ENCODE data around the gene KRTAP3-1. TPM values are rescaled to one million over a fixed set of nuclear protein-coding genes. Genes with fewer than 3 reads are reported as not detected.

The KRTAP3-1 gene
- total RNA-seq, 2 experiments from 2014 or later = not detected

DNA sequence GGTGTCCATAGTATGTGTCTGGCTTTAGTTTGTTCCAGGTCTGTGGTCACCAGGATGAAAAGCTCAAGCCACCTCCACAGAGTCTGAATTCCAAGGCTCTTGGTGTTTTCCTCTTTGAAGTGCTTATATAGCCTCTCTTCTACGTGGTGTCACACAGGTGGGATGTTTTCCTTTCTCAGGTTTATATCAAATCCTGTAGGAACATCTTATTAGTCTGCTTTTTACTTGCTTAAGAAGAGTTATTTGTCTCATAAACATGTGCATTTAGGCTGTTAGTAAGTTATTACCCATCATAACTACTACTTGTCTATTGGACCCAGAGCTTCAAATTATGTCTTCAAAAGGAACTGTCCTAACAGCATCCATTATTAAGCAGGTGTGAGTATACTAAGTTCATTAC, 42.1 kb downstream of the KRTAP3-1 start, which contains the start of gene KRT39:
Gene KRT39, minus strand, starts transcription at position 101 of the 400 bp plus-strand sequence. Its CDS starts 92 bp downstream, at position 9.
- CTCF ChIA-PET (ENCODE audit: unreplicated experiment) = no interaction called here
- no peak for DNase-seq (ENCODE audit: low spot score)
- H3K27ac ChIP-seq (ENCODE audit: low read depth, low read length, poor library complexity, severe bottlenecking) = no peak within 1 kb of the TSS
- no peak within 1 kb of the TSS for H2AFZ ChIP-seq (ENCODE audit: low read length)
- no peak within 1 kb of the TSS for H3K4me3 ChIP-seq (ENCODE audit: low read depth, low read length, poor library complexity, severe bottlenecking)
- no peak within 1 kb of the TSS for H3K4me2 ChIP-seq (ENCODE audit: low read length)
- no TSS peak for BruUV-seq (replicated peaks)
- H4K20me1 ChIP-seq (ENCODE audit: insufficient read depth, low read length) = no peaks in the 10 kb centered on the region
- intact Hi-C loops (cut with micrococcal nuclease; ENCODE audit: unreplicated experiment) = no loop called here
- H3K9me3 ChIP-seq (ENCODE audit: low read length) = no peaks in the 10 kb centered on the region
- no peak for TF ChIP-seq EZH2phosphoT487 (IDR thresholded peaks at IDR 0.05; ENCODE audit: borderline replicate concordance, low read depth, low read length)
- no peak for TF ChIP-seq CTCF (conservative IDR thresholded peaks at IDR 0.05; ENCODE audit: low read length)
- H3K4me1 ChIP-seq (ENCODE audit: insufficient read depth, low read length, poor library complexity, severe bottlenecking) = no peaks in the 10 kb centered on the region
- H3K79me2 ChIP-seq (ENCODE audit: insufficient read depth, low read depth, low read length) = no peaks in the 10 kb centered on the region
- no peaks in the 10 kb centered on the region for H3K9me2 ChIP-seq (ENCODE audit: insufficient read depth, low read length)
- POLR2A ChIA-PET = no interaction called here
- H3K36me3 ChIP-seq (ENCODE audit: insufficient read depth, low read length) = no peaks in the 10 kb centered on the region

GRCh38 chr17:40963838-40964237, 45.1 kb downstream of the KRTAP3-1 start:
- BruUV-seq (replicated peaks) = no TSS peak
- H2AFZ ChIP-seq (ENCODE audit: low read length) = no peak overlapping the region
- H3K36me3 ChIP-seq (ENCODE audit: insufficient read depth, low read length) = no peaks in the 10 kb centered on the region
- no peaks in the 10 kb centered on the region for H4K20me1 ChIP-seq (ENCODE audit: insufficient read depth, low read length)
- ChIA-PET POLR2A (no interaction called here), CTCF (ENCODE audit: unreplicated experiment) (no interaction called here)
- no peaks in the 10 kb centered on the region for H3K9me3 ChIP-seq (ENCODE audit: low read length)
- no peak overlapping the region for H3K4me3 ChIP-seq (ENCODE audit: low read depth, low read length, poor library complexity, severe bottlenecking)
- H3K27ac ChIP-seq (ENCODE audit: low read depth, low read length, poor library complexity, severe bottlenecking) = no peak overlapping the region
- H3K4me2 ChIP-seq (ENCODE audit: low read length) = no peak overlapping the region
- intact Hi-C loops (cut with micrococcal nuclease; ENCODE audit: unreplicated experiment) = no loop called here
- no peaks in the 10 kb centered on the region for H3K4me1 ChIP-seq (ENCODE audit: insufficient read depth, low read length, poor library complexity, severe bottlenecking)
- peak; percentile 12 for DNase-seq (ENCODE audit: low spot score)
- H3K79me2 ChIP-seq (ENCODE audit: insufficient read depth, low read depth, low read length) = no peaks in the 10 kb centered on the region
- H3K9me2 ChIP-seq (ENCODE audit: insufficient read depth, low read length) = no peaks in the 10 kb centered on the region
- TF ChIP-seq EZH2phosphoT487 (IDR thresholded peaks at IDR 0.05; ENCODE audit: borderline replicate concordance, low read depth, low read length) (no peak), CTCF (conservative IDR thresholded peaks at IDR 0.05; ENCODE audit: low read length) (peak; percentile 83)

- Histone ChIP-seq H4K20me1 (ENCODE audit: insufficient read depth, low read length) (no peaks in the 10 kb centered on the region), H3K79me2 (ENCODE audit: insufficient read depth, low read depth, low read length) (no peaks in the 10 kb centered on the region), H3K9me2 (ENCODE audit: insufficient read depth, low read length) (no peaks in the 10 kb centered on the region), H3K4me2 (ENCODE audit: low read length) (no peak overlapping the region), H3K27ac (ENCODE audit: low read depth, low read length, poor library complexity, severe bottlenecking) (no peak overlapping the region), H2AFZ (ENCODE audit: low read length) (no peak overlapping the region), H3K4me1 (ENCODE audit: insufficient read depth, low read length, poor library complexity, severe bottlenecking) (no peaks in the 10 kb centered on the region), H3K4me3 (ENCODE audit: low read depth, low read length, poor library complexity, severe bottlenecking) (no peak overlapping the region), H3K36me3 (ENCODE audit: insufficient read depth, low read length) (no peaks in the 10 kb centered on the region), H3K9me3 (ENCODE audit: low read length) (no peaks in the 10 kb centered on the region)
- TF ChIP-seq CTCF (conservative IDR thresholded peaks at IDR 0.05; ENCODE audit: low read length) = no peak
- TF ChIP-seq EZH2phosphoT487 (IDR thresholded peaks at IDR 0.05; ENCODE audit: borderline replicate concordance, low read depth, low read length) = no peak
- ChIA-PET CTCF (ENCODE audit: unreplicated experiment) (no interaction called here), POLR2A (no interaction called here)
- no peak for DNase-seq (ENCODE audit: low spot score)
- no TSS peak for BruUV-seq (replicated peaks)
- intact Hi-C loops (cut with micrococcal nuclease; ENCODE audit: unreplicated experiment) = no loop called here
These were observed 46.8 kb downstream of the KRTAP3-1 start for GRCh38 chr17:40962059-40962561.

Data from OCI-LY7 (cell line).